Measurements from ENCODE around the gene GPBAR1. TPM values are rescaled to one million over a fixed set of nuclear protein-coding genes. Genes with fewer than 3 reads are reported as not detected.

The GPBAR1 gene
- polyA plus RNA-seq, 1 of the 3 experiments (the other 2 are of a cell fraction): 0.13 TPM

DNA sequence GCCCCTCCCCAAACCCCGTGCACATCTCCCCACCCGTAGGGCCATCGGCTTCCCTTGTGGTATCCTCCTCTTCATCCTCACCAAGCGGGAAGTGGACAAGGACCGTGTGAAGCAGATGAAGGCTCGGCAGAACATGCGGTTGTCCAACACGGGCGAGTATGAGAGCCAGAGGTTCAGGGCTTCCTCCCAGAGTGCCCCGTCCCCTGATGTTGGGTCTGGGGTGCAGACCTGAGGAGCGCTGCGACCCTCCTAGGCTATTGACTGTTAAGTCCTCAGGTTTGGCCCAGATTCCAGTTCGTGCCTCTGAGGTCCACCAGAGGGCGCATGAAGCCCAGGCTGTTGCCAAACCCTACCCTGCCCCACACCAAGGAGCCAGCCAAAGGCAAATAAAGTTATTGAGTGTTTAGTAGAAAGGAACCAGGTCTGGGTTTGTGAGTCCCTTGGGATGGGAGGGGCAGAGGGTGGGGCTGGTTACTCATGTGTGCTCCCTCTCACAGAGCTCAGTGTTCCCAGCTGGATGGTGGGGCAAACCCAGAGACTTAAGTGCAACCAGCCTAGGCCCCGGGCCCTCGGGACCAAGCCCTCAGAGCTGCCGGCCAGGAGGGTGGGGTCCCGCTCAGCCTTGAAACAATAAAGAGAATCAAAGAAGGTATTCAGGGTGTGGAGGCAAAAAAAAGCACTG lies 11.9 kb downstream of the GPBAR1 start:
- Histone ChIP-seq H3K9me3 (no peaks in the 10 kb centered on the region), H3K27ac (ENCODE audit: low read depth in 2 of 2, low read length in 1 of 2) (no peak overlapping the region), H3K9ac (no peak overlapping the region), H3F3A (replicated peaks; ENCODE audit: insufficient read depth) (no peaks in the 10 kb centered on the region), H3K4me3 (ENCODE audit: low read depth in 2 of 2, low read length in 1 of 2) (no peak overlapping the region; a peak in 1 of 4 replicates), H3K4me1 (ENCODE audit: control insufficient read depth in 1 of 2, insufficient read depth in 2 of 2, low read depth in 1 of 2, low read length in 1 of 2) (peaks cover 14 to 19% of the 10 kb centered on the region in 2 experiments; a peak in 1 of 4 replicates), H3K27me3 (ENCODE audit: insufficient read depth) (no peaks in the 10 kb centered on the region), H3K36me3 (replicated peaks in 1 of 2; ENCODE audit: control insufficient read depth in 1 of 2, insufficient read depth in 2 of 2, low read length in 1 of 2) (peaks cover 22 to 29% of the 10 kb centered on the region in 2 experiments), H3K4me2 (peak overlapping the region; percentile 94; the same call in 1 of the 2 replicates), H3K79me2 (ENCODE audit: insufficient read depth) (peaks cover 41% of the 10 kb centered on the region), H3K9me2 (no peaks in the 10 kb centered on the region), H2AFZ (ENCODE audit: low read depth) (no peak overlapping the region), H4K20me1 (ENCODE audit: insufficient read depth) (peaks cover 6% of the 10 kb centered on the region; the same call in 1 of the 2 replicates)
- DNase-seq: peak; percentile 79
- CTCF ChIA-PET: interaction anchor here (0.5 to 5.7 kb wide), 29 partner anchors 9 to 428 kb away, joined by 3 to 47 read pairs (median 4); partner anchors contain the start of genes CATIP and GPBAR1
- POLR2A ChIA-PET: no interaction called here
- 35% methylated on average over 15 of the region's 18 CpGs for WGBS (ENCODE audit: low lambda C conversion rate)
- TF ChIP-seq, protein P1, sequence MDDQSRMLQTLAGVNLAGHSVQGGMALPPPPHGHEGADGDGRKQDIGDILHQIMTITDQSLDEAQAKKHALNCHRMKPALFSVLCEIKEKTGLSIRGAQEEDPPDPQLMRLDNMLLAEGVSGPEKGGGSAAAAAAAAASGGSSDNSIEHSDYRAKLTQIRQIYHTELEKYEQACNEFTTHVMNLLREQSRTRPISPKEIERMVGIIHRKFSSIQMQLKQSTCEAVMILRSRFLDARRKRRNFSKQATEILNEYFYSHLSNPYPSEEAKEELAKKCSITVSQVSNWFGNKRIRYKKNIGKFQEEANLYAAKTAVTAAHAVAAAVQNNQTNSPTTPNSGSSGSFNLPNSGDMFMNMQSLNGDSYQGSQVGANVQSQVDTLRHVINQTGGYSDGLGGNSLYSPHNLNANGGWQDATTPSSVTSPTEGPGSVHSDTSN (IDR thresholded peaks at IDR 0.05): no peak
- no peak for TF ChIP-seq GABPA (IDR thresholded peaks at IDR 0.05; ENCODE audit: low read depth)
- TF ChIP-seq FOXJ3 (CRISPR knock-in tag; IDR thresholded peaks at IDR 0.05): no peak
- TF ChIP-seq SMC3 (IDR thresholded peaks at IDR 0.05; ENCODE audit: low read depth, low read length): peak; percentile 85
- TF ChIP-seq GATA2 (CRISPR knock-in tag; IDR thresholded peaks at IDR 0.05): no peak
- TF ChIP-seq SIN3A (IDR thresholded peaks at IDR 0.05; ENCODE audit: borderline replicate concordance, low read depth, low read length): no peak
- TF ChIP-seq POLR2AphosphoS5 (IDR thresholded peaks at IDR 0.05; ENCODE audit: low read depth, low read length): no peak
- TF ChIP-seq IRF3 (IDR thresholded peaks at IDR 0.05; ENCODE audit: low read depth, low read length): no peak
- peak; percentile 75 for TF ChIP-seq NFIC (IDR thresholded peaks at IDR 0.05; ENCODE audit: borderline replicate concordance)
- TF ChIP-seq JUND (IDR thresholded peaks at IDR 0.05): no peak
- TF ChIP-seq NRF1 (IDR thresholded peaks at IDR 0.05; ENCODE audit: low read depth, low read length): no peak
- no peak for TF ChIP-seq FOXM1 (IDR thresholded peaks at IDR 0.05; ENCODE audit: low read depth)
- peak; percentile 40 for TF ChIP-seq CHD2 (IDR thresholded peaks at IDR 0.05; ENCODE audit: low read length, partially characterized antibody)
- TF ChIP-seq RXRA (IDR thresholded peaks at IDR 0.05; ENCODE audit: borderline replicate concordance, low read depth): no peak
- TF ChIP-seq ELF1 (IDR thresholded peaks at IDR 0.05): no peak
- TF ChIP-seq FOSL2 (IDR thresholded peaks at IDR 0.05; ENCODE audit: borderline replicate concordance, low read depth): no peak
- no peak for TF ChIP-seq YY1 (IDR thresholded peaks at IDR 0.05; ENCODE audit: low read depth)
- TF ChIP-seq, protein P2, sequence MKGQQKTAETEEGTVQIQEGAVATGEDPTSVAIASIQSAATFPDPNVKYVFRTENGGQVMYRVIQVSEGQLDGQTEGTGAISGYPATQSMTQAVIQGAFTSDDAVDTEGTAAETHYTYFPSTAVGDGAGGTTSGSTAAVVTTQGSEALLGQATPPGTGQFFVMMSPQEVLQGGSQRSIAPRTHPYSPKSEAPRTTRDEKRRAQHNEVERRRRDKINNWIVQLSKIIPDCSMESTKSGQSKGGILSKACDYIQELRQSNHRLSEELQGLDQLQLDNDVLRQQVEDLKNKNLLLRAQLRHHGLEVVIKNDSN (IDR thresholded peaks at IDR 0.05; ENCODE audit: borderline replicate concordance, low read depth): no peak
- no peak for TF ChIP-seq MEF2A (IDR thresholded peaks at IDR 0.05; ENCODE audit: borderline replicate concordance, low read depth)
- no peak for TF ChIP-seq TEAD4 (IDR thresholded peaks at IDR 0.05; ENCODE audit: borderline replicate concordance, insufficient read depth)
- no peak for TF ChIP-seq EP300 (IDR thresholded peaks at IDR 0.05; ENCODE audit: borderline replicate concordance in 1 of 2, low read depth in 1 of 2, low read length in 1 of 2)
- no peak for TF ChIP-seq TAF1 (IDR thresholded peaks at IDR 0.05; ENCODE audit: borderline replicate concordance, low read depth, low read length)
- TF ChIP-seq, protein P3, sequence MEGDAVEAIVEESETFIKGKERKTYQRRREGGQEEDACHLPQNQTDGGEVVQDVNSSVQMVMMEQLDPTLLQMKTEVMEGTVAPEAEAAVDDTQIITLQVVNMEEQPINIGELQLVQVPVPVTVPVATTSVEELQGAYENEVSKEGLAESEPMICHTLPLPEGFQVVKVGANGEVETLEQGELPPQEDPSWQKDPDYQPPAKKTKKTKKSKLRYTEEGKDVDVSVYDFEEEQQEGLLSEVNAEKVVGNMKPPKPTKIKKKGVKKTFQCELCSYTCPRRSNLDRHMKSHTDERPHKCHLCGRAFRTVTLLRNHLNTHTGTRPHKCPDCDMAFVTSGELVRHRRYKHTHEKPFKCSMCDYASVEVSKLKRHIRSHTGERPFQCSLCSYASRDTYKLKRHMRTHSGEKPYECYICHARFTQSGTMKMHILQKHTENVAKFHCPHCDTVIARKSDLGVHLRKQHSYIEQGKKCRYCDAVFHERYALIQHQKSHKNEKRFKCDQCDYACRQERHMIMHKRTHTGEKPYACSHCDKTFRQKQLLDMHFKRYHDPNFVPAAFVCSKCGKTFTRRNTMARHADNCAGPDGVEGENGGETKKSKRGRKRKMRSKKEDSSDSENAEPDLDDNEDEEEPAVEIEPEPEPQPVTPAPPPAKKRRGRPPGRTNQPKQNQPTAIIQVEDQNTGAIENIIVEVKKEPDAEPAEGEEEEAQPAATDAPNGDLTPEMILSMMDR (IDR thresholded peaks at IDR 0.05): peak; percentile 88
- no peak for TF ChIP-seq RCOR1 (IDR thresholded peaks at IDR 0.05; ENCODE audit: low read length)
- TF ChIP-seq RAD21 (IDR thresholded peaks at IDR 0.05; ENCODE audit: low read length): peak; percentile 84
- TF ChIP-seq, protein P4, sequence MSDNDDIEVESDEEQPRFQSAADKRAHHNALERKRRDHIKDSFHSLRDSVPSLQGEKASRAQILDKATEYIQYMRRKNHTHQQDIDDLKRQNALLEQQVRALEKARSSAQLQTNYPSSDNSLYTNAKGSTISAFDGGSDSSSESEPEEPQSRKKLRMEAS (IDR thresholded peaks at IDR 0.05; ENCODE audit: low read depth): no peak
- TF ChIP-seq, protein P5, sequence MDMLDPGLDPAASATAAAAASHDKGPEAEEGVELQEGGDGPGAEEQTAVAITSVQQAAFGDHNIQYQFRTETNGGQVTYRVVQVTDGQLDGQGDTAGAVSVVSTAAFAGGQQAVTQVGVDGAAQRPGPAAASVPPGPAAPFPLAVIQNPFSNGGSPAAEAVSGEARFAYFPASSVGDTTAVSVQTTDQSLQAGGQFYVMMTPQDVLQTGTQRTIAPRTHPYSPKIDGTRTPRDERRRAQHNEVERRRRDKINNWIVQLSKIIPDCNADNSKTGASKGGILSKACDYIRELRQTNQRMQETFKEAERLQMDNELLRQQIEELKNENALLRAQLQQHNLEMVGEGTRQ (IDR thresholded peaks at IDR 0.05; ENCODE audit: borderline replicate concordance, low read depth, low read length): no peak
- TF ChIP-seq EZH2phosphoT487 (IDR thresholded peaks at IDR 0.05; ENCODE audit: borderline replicate concordance, low read depth): no peak

All from SK-N-SH (cell line).